NOMO-1 treated with DMSO at 0.1 percent for 48 hours (cell line): Measurements from ENCODE around the gene MCM5.
"Not testable (repeated sequence)": the region's sequence is repeated elsewhere in the genome, so short reads cannot be mapped to it uniquely, and the experiment has no call there.

Source experiments
- DNase-seq: peaks from one replicate; lab custom pipeline; 2025; ENCODE audit not compliant: unreplicated experiment; lab: John Stamatoyannopoulos, UW

Gene MCM5

DNA sequence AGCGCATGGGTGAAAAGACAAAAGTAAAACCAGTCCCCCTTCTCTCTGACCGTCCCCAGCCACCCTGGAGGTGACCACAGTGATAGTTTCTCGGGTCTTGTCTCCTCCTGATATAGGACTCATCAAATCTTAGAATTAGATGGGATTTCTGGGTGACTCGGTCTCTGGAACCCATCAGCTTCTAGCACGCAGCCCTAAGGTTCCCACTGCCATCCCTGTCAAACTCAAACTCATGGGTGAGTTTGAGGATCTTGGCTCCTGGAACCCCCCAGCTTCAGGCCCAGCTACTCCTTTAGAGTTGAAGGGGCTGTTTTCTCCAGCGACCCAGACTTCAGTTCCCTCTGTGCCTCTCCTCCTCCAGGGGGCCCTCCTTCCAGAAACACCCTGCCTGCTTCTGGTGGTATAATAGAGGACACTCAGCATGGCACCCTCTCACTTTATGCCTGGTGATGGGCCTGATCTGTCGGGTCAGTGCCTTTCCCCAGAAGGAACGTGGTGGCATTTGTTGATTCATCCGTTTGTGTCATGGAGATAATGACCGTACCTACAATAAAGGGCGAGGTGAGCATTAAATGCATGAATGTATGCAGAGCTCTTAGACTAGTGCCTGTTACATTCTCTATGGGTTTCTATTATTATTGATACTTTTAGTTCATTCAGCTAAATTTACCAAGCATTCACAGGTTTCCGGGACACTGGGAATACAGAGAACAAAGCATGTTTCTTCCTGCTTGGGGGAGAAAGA, 31.7 kb downstream of the MCM5 start:
- DNase-seq = no peak

DNA sequence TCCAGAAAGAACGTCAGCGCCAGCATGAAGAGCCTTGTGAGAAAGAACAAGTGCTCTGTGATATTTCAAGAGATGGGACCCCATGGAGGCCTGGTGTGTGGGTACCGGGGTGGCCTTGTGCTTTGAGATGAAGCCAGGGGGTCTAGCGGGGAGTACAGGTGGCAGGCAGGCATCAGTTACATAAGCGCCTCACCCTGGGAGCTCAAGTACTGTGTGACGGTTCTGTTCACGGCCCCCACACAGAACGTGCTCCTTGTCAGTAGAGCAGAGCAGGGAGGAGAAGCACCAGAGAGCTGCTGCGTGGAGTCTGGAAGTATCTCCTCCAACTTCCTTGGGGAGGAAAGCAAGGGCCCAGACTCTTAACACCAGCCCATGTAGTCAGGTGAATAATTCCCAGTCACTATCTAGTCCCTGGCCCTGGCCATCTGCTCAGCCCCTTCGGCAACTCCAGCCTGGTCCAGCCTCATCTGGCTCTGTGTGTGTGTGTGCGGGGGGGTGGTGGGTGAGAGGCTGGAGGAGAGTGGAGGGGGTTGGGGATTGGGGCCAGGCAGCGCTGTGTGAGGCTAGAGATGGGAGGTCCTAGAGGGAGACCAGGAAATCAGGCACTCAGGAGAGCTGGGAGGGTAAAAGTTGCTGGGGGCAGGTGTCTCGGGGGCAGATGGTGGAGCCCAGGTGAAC, 32.4 kb downstream of the MCM5 start:
- DNase-seq = no peak

DNA sequence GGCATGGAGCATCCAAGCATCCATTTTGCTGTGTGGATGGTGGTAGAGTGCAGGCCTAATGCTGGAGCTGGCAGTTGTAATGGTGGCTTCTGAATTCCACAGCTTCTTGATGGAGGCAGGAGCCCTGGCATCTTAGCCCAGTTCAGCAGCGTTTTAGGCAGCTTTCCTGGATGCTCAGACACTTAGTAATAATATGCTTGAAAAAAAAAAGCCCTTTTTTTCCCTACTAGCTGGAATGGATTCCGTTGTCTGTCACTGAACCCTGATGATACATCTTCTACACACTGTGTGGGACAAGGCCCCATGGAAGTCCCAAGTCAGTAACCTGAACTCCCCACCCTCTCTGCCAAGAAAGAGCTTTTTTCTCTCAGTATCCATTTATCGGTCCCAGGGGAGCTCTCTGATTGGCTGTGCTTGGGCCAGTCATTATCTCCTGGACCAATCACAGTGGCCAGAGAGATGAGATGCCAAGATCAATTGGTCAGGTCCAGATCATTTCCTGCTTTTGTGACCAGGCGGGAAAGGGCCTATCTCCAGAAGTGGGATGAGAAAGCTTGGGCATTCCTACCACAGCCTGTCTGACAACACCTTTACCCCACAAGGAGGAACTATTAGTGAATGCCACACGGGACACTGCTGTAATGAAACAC, 34.2 kb downstream of the MCM5 start:
- DNase-seq = no peak

DNA sequence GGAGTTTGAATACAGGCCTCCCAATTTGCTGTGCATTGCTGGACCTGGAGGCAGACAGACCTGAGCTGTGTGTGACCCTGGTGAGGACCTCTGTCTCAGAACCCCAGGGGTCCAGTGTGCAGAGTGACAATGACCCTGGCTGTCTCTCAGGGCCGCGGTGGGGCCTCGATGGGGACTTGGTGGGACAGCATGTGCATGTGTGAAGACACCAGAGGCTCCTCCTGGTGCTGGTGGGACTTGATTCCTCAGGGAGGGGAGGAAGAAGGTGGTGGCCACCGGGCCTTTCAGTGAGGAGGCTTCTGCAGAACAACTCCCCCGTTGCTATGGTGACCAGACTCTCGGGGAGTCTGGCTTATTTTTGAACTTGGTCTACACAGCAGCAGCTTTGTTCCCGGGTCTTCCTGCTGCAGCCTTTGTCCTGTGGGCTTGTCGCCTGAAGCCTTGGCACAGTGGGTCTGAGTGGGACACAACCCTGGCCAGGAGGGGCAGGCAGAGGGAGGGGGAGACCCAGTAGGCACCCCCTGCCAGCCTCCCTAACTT, 35.3 kb downstream of the MCM5 start:
- DNase-seq = no peak

DNA sequence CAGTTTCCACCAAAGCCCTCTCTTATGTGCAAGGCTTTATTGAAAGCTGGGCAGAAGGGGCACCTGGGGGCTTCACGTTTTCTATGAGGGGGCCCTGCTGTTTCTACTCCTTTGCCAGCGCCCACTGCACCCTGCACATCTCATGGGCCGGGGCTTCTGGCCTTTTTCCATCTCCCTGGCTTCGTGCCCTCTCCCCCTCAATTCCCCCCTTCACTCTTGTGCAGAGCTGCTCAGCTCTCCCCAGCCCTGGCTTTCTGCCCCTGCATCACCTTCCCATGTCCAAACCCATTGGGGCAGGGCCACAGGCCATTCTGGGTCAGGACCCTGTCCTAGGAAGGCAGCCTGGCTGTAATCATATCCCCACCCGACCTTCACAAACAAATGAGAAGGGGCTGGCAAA, 36.5 kb downstream of the MCM5 start:
- DNase-seq = no peak

DNA sequence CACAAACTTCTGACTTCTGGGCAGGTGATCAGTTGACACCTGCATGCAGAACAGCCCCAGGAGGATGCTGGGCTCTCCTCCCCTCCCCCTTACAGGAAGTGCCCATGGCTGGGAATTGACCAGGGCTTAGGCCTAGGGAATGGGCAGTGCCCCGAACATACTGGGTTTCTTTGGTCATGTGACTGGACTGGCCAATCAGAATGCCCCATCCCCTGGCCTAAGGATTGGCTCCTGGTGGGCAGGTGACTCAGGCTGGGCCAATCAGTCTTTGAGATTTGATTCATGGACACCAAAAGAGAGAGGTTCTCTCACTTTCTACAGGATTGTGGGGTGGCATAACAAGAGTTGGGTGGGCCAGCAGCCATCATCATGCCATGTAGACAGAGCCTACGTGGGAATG, 37.1 kb downstream of the MCM5 start:
- DNase-seq = no peak

DNA sequence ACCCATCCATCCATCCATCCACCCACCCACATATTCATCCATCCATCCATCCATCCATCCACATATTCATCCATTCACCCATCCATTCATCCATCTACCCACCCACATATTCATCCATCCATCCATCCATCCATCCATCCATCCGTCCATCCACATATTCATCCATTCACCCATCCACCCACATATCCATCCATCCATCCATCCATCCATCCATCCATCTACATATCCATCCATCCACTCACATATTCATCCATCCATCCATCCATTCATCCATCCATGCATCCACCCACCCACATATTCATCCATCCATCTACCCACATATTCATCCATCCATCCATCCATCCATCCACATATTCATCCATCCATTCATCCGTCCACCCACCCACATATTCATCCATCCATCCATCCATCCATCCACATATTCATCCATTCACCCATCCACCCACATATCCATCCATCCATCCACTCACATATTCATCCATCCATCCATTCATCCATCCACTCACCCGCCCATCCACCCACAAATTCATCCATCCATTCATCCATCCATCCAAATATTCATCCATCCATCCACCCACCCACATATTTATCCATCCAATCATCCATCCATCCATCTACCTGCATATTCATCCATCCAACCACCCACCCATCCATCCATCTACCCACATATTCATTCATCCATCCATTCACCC, 38.9 kb downstream of the MCM5 start:
- not testable (repeated sequence) for DNase-seq

DNA sequence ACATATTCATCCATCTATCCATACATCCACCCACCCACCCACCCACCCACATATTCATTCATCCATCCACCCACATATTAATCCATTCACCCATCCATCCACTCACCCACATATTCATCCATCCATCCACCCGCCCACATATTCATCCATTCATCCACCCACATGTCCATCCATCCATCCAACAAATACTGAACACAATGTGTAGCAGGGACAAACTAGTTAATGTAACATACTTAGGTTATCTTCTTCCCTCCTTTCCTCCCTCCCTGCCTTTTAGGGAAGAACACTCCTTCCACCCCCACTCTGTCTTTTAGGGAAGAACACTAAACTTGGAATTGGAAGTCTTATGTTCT, 39.4 kb downstream of the MCM5 start:
- DNase-seq = no peak

DNA sequence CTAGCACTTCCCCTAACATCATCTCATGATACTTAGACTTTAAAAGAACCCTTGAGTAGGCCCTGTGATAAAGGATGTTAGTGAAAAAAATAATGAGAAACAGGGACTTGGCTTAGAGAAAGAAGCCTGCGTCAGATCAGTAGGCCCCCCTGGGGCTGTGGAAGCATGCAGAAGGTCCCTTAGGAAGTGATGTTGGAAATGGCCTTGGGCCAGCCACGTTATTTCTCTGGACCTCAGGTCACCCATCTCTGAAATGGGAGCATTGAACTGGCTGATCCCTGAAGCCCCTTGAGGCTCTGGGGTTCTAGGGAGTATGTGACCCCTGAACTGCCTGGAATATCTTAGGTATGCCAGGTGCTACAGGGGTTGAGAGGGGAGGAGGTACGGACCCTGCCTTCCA, 40.2 kb downstream of the MCM5 start:
- DNase-seq = no peak

DNA sequence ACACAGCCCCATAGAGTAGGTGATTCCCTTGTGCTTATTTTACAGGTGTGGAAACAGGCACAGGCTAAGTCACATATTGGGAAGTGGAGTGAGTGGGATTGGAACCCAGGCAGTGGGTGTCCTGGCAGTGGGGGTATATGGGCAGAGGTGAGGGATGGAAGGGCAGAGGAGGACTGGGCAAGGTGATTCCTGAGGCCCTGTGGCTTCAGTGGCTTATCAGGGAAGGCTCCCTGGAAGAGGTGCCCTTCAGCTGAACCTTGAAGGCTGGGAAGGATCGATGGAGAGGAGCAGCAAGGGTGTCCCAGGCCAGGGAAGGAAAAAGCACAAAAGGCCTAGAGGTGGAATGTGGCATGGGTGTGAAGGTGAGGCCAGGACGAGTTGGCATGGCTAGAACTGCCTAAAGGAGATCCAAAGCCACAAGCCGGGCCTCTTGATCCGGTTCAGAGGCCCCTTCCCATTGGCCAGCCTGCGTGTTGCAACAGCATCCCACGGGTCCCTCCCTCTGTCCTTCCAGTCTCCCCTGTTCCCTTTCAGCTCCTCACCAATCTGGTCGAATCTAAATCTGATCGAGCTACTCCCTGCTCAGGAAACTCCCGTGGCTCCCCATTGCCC, 41.7 kb downstream of the MCM5 start:
- no peak for DNase-seq

DNA sequence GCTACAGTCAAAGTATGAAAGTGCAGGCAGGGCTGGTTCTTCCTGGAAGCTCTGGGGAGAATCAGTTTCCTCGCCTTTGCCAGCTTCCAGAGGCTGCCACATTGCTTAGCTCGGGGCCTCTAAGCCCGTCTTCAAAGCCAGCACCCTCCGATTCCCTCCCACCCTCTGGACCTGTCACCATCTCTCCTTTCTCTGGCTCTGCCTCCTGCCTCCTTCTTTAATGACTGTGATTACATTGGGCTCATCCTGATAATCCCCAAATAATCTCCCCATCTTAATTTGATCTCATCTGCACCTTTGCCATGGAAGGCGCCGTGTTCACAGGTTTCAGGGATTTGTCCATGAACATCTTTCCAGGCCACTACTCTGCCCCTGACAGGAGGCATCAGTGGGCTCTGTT, 42.5 kb downstream of the MCM5 start:
- no peak for DNase-seq

DNA sequence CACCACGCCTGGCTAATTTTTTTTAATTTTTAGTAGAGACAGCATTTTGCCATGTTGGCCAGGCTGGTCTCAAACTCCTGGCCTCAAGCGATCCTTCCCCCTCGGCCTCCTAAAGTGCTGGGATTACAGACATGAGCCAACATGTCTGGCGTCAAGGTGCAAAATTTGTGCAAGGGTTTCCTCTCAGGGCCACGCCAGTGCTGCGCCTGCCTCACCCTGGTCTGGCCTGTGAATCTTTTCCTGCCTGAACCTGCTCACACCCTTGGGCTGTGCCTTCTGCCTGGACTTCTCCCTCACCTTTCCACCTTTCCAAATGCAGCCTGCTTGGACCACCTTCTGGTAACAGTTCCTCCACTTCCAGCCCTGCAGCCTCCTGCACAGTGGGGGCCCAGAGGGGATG, 43.4 kb downstream of the MCM5 start:
- no peak for DNase-seq

DNA sequence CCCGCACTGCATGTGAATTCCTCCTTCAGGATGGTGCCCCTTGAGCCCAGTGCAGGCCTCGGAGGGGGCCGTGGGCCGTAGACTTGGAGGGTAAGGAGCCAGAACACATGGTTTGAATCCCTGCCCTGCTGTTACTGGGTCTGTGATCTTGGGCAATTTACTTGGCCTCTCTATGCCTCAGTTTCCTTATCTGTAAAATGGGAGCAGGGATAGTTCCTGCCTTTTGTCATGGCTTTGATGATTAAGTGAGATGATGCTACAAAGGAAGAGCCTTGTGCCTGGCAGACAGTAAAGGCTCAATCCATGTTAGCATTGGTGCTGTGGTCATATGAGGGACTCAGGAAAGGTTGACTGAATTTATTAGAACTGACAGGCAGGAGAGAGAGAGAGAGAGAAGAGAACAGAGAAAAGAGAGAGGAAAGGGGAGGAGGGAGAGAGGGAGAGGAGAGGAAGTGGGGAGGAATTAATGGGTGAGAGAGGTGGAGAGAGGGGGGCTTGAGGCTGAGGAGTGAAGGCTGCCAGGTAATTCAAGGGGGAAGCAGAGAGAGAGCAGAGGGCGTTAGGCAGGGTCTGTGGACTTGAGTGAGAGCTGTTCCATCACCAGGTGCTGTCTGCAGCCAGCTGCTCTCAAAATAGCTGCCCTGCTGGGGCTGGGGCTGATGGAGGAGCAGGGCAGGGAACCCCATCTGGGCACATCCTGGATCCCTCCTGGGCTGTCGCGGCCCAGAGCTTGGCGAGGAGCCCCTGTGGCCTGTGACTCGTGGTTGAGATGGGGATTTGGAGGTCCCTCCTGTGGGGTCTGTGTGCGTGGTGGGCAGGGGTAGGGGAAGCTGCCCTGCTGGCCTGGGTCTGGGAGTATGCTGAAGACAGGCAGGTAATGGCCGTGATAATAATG, 44.1 kb downstream of the MCM5 start:
- DNase-seq = no peak

DNA sequence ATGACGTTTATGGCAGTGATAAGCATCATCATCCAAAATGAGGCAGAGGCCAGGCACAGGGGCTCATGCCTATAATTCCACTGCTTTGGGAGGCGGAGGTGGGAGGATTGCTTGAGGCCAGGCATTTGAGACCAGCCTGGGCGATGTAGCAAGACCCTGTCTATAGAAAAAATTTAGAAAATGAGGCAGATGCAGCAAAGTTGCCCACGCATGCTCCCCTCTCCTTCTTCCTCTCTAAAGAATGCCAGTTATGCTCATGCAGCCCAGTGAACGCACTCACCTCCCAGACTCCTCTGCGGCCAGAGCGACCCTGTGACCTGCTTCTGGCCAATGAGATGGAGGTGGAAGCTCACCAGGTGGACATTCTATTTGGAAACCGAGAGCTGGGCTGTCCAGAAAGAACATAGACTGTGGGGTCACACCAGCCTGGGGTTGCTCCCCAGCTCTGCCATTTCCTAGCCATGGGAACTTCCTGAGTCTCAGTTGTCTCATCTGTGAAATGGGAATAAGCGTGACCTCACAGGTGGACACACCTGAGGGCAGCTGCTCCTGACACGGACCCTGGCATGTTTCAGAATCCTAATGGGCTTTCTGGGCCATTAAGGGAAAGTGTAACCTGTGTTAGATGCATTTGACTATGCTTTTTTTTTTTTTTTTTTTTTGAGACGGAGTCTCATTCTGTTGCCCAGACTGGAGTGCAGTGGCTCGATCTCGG, 44.9 kb downstream of the MCM5 start:
- DNase-seq = no peak

DNA sequence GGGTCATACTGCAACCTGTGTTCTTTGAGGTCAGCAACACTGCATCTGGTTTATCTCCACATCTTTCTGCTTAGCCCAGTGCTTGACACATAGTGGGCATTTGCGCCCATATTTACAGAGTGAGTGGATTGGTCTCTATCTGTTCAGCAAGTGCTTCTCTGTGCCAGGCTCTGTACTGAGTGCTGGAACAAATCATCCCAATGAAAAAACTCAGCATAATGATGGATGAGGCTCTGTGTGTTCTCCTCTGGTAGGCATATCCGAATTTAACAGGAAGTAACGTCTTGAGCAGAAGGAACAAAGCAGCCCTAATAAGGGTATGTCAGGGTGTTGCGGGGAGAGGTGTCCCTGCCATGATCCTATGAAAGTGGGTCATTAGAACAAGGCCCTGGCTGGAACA, 46.0 kb downstream of the MCM5 start:
- DNase-seq = no peak

DNA sequence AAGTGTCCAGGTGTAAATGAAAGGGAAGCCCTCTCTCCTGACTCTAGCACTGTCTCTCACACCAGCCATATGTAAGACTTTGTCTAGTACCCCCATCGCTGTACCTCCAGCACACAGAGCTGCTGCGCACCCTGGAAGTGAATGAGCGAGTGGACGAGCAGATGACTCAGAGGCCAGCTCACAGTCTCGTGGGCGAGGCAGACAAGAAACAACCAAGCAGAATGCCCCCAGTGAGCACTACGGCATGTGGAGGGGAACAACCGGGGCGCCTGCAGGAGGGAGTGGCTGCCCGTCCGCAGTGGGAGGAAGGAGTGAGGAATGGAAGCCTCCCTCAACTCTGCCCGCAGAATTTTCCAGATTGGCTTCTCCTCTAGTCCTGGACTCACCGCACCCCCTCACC, 46.4 kb downstream of the MCM5 start:
- DNase-seq = no peak

DNA sequence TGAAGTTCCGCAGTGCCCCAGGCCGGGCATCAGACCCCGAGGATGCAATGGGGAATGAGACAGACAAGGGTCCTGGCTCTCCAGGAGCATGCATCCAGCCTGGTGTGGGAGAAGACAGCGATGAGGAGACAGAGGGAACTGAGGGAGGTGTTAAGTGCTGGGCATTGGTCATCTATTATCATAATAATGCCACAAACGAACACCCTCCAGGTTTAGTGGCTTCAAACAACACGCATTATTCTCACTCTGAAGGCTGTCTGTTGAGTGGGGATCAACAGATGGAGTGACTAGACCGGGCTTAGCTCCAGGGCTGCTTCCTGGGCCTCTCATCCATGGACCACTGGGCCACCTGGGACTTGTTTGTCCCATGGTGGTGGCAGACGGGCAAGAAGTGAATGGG, 48.6 kb downstream of the MCM5 start:
- DNase-seq = no peak

DNA sequence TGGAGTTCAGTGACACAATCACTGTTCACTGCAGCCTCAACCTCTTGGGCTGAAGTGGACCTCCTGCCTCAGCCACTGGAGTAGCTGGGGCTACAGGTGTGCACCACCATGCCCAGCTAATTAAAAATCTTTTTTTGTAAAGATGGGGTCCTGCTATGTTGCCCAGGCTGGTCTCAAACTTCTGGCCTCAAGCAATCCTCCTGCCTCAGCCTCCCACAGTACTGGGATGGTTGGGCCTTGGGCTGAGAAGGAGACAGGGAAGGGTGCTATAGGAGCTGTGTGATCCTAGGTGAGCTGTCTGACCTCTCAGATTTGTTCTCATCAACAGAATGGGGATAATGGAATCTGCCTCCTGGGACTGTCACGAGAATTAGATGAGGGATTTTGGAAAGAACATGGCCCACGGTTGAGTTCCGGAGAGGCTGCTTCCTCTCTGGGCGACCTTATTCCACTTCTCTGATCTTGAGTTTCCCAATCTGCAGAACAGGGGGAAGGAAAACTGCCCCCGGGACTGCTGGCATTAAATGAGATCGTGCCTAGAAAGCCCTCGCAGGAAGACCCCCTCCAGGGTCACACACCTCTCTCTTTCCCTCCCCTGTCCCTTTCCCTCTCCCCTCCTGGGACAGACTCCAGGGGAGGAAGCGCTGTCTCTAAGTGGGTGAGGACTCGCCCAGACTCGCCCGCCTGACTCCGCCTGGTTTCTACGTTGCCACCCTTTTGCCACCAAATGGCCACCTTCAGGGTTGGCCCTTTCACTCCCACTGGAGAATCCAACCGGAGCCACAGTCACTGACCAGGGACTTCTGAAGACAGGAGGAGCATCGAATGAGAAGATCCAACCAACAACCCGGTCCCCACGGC, 50.1 kb downstream of the MCM5 start:
- DNase-seq = no peak
